ENCODE measurements around the gene NANP. TPM values are rescaled to one million over a fixed set of nuclear protein-coding genes. Genes with fewer than 3 reads are reported as not detected.

The NANP gene
- total RNA-seq, 1 donor from 2014 or later: 4.8 TPM

- H3K9me3 ChIP-seq: no peaks in the 10 kb centered on the region
- H3K4me1 ChIP-seq: peaks cover 3% of the 10 kb centered on the region
- intact Hi-C loops (cut with DNase I): no loop called here
- TF ChIP-seq, protein P1, sequence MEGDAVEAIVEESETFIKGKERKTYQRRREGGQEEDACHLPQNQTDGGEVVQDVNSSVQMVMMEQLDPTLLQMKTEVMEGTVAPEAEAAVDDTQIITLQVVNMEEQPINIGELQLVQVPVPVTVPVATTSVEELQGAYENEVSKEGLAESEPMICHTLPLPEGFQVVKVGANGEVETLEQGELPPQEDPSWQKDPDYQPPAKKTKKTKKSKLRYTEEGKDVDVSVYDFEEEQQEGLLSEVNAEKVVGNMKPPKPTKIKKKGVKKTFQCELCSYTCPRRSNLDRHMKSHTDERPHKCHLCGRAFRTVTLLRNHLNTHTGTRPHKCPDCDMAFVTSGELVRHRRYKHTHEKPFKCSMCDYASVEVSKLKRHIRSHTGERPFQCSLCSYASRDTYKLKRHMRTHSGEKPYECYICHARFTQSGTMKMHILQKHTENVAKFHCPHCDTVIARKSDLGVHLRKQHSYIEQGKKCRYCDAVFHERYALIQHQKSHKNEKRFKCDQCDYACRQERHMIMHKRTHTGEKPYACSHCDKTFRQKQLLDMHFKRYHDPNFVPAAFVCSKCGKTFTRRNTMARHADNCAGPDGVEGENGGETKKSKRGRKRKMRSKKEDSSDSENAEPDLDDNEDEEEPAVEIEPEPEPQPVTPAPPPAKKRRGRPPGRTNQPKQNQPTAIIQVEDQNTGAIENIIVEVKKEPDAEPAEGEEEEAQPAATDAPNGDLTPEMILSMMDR (IDR thresholded peaks at IDR 0.05): no peak
- no peaks in the 10 kb centered on the region for H3K27me3 ChIP-seq
- DNase-seq (no peak), ATAC-seq (no peak)
- no peak overlapping the region for H3K27ac ChIP-seq
- no peak overlapping the region for H3K4me3 ChIP-seq
- no peaks in the 10 kb centered on the region for H3K36me3 ChIP-seq
These were observed 53.7 kb downstream of the NANP start for GRCh38 chr20:25570148-25570530.

DNA sequence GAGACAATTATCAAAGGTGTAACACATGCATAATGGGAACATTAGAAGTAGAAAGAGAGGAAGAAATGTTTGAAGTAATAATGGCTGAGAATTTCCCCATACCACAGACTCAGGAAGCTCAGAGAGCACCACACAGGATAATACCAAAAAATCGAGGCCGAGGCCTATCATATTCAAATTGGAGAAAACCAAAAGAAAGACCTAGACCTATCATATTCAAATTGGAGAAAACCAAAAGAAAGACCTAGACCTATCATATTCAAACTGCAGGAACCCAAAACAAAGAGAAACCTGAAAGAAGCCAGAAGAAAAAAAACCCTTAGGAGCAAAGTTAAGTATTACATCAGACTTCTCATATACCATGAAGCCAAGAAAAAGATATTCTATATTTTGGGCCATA is 56.5 kb downstream of the NANP start:
- DNase-seq (no peak), ATAC-seq (no peak)
- Histone ChIP-seq H3K4me1 (peaks cover 3% of the 10 kb centered on the region), H3K9me3 (no peaks in the 10 kb centered on the region), H3K27ac (no peak overlapping the region), H3K27me3 (no peaks in the 10 kb centered on the region), H3K4me3 (no peak overlapping the region), H3K36me3 (no peaks in the 10 kb centered on the region)
- intact Hi-C loops (cut with DNase I): no loop called here
- TF ChIP-seq, protein P1 (IDR thresholded peaks at IDR 0.05): no peak

- no peaks in the 10 kb centered on the region for H3K9me3 ChIP-seq
- no peaks in the 10 kb centered on the region for H3K27me3 ChIP-seq
- TF ChIP-seq, protein P1 (IDR thresholded peaks at IDR 0.05): no peak
- intact Hi-C loops (cut with DNase I): no loop called here
- no peak for DNase-seq
- H3K36me3 ChIP-seq: no peaks in the 10 kb centered on the region
- H3K27ac ChIP-seq: no peak overlapping the region
- H3K4me3 ChIP-seq: no peak overlapping the region
- ATAC-seq: no peak
- peaks cover 3% of the 10 kb centered on the region for H3K4me1 ChIP-seq
These were observed 57.0 kb downstream of the NANP start for GRCh38 chr20:25566821-25567220.

GRCh38 chr20:25565578-25566157 is 58.1 kb downstream of the NANP start:
- no peak for DNase-seq
- no peak for ATAC-seq

DNA sequence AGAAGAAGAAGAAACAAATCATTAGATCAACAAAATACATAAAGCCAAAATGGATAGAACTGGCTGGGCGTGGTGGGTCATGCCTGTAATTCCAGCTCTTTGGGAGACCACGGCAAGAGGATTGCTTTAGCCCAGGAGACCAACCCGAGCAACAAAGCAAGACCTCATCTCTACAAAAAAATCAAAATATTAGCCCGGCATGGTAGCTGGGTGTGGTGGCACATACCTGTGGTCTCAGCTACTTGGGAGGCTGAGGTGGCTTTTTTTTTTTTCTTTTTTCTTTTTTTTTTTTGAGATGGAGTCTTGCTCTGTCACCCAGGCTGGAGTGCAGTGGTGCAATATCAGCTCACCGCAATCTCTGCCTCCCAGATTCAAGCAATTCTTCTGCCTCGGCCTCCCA is 59.9 kb downstream of the NANP start:
- Histone ChIP-seq H3K27ac (no peak overlapping the region), H3K36me3 (no peaks in the 10 kb centered on the region), H3K9me3 (no peaks in the 10 kb centered on the region), H3K4me3 (no peak overlapping the region), H3K4me1 (no peaks in the 10 kb centered on the region), H3K27me3 (no peaks in the 10 kb centered on the region)
- DNase-seq (no peak), ATAC-seq (no peak)
- TF ChIP-seq, protein P1 (IDR thresholded peaks at IDR 0.05): no peak
- intact Hi-C loops (cut with DNase I): no loop called here

More at GRCh38 chr20:25565578-25566157, 58.1 kb downstream of the NANP start:
- H3K27me3 ChIP-seq: no peaks in the 10 kb centered on the region
- no peak overlapping the region for H3K4me3 ChIP-seq
- no peak overlapping the region for H3K27ac ChIP-seq
- TF ChIP-seq, protein P1 (IDR thresholded peaks at IDR 0.05): no peak
- intact Hi-C loops (cut with DNase I): no loop called here
- H3K36me3 ChIP-seq: no peaks in the 10 kb centered on the region
- no peaks in the 10 kb centered on the region for H3K4me1 ChIP-seq
- no peaks in the 10 kb centered on the region for H3K9me3 ChIP-seq

DNA sequence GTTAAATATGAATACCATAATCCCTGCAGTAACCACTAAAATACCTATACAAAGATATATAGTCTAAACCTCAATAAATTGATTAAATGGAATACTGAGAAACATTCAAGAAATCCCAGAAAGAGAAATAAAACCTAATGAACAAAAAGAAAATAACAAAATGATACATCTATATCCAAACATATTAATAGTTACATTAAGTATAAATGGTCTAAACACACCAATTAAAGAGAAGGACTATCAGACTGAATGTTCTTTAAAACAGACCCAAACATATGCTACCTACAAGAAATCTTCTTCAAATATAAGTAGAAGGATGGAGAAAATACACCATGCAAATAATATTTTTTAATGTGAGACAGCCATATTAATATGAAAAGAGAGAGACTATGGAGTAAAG is 60.5 kb downstream of the NANP start:
- H3K4me1 ChIP-seq: no peaks in the 10 kb centered on the region
- H3K4me3 ChIP-seq: no peak overlapping the region
- H3K27me3 ChIP-seq: no peaks in the 10 kb centered on the region
- intact Hi-C loops (cut with DNase I): no loop called here
- DNase-seq (no peak), ATAC-seq (no peak)
- TF ChIP-seq, protein P1 (IDR thresholded peaks at IDR 0.05): no peak
- no peaks in the 10 kb centered on the region for H3K36me3 ChIP-seq
- no peaks in the 10 kb centered on the region for H3K9me3 ChIP-seq
- no peak overlapping the region for H3K27ac ChIP-seq

Data from upper lobe of right lung (tissue), 1 donor.